ENCODE results near the gene PARD6A. TPM values are rescaled to one million over a fixed set of nuclear protein-coding genes. Genes with fewer than 3 reads are reported as not detected.
A peak's percentile ranks its signal among the peaks of the same experiment; 100 is the strongest.

PARD6A gene
- total and polyA plus RNA-seq, 2 of the 13 experiments (the other 11 are each of a cell fraction or from before 2014, with no cell fraction given) = 3.5 to 4.3 TPM

GRCh38 chr16:67667817-67668494, 7.2 kb downstream of the PARD6A start (continued):
- TF ChIP-seq ZBTB4 (CRISPR knock-in tag; IDR thresholded peaks at IDR 0.05; ENCODE audit: borderline replicate concordance) (0 out of 2 replicates have a peak, but pooled peaks have one; percentile 16), KDM3A (CRISPR knock-in tag; IDR thresholded peaks at IDR 0.05; ENCODE audit: low read depth) (peak; percentile 60; the same call in 1 of the 2 replicates), MAX (IDR thresholded peaks at IDR 0.05) (peak; percentile 70; the same call in 1 of the 2 replicates), ZNF777 (CRISPR knock-in tag; IDR thresholded peaks at IDR 0.05) (peak; percentile 50; the same call in 1 of the 2 replicates), FIP1L1 (IDR thresholded peaks at IDR 0.05; ENCODE audit: borderline replicate concordance, insufficient read depth, low read depth, low read length) (no peak), ZBTB25 (CRISPR knock-in tag; IDR thresholded peaks at IDR 0.05) (peak; percentile 70; the same call in 1 of the 2 replicates), ZFP36 (IDR thresholded peaks at IDR 0.05; ENCODE audit: borderline replicate concordance, low read depth, low read length, partially characterized antibody) (no peak), ZNF577 (CRISPR knock-in tag; IDR thresholded peaks at IDR 0.05; ENCODE audit: borderline replicate concordance, low read depth) (no peak), ZNF790 (CRISPR knock-in tag; IDR thresholded peaks at IDR 0.05; ENCODE audit: borderline replicate concordance) (no peak), SUZ12 (IDR thresholded peaks at IDR 0.05; ENCODE audit: low read depth, low read length) (no peak), ZNF619 (CRISPR knock-in tag; IDR thresholded peaks at IDR 0.05) (peak; percentile 88; the same call in 1 of the 2 replicates), ZNF678 (CRISPR knock-in tag; IDR thresholded peaks at IDR 0.05) (peak; percentile 83; the same call in 1 of the 2 replicates), RFX3 (CRISPR knock-in tag; IDR thresholded peaks at IDR 0.05) (no peak), ZMAT3 (CRISPR knock-in tag; conservative IDR thresholded peaks at IDR 0.05) (peak; percentile 73; the same call in 1 of the 2 replicates), ZNF83 (CRISPR knock-in tag; IDR thresholded peaks at IDR 0.05; ENCODE audit: borderline replicate concordance) (no peak; the same call in 1 of the 2 replicates), ZNF276 (CRISPR knock-in tag; IDR thresholded peaks at IDR 0.05; ENCODE audit: low read depth) (peak; percentile 82; the same call in 1 of the 2 replicates), TRIM24 (CRISPR knock-in tag; IDR thresholded peaks at IDR 0.05) (no peak), UBTF (CRISPR knock-in tag; IDR thresholded peaks at IDR 0.05) (peak; percentile 83), ZNF143 (CRISPR knock-in tag; IDR thresholded peaks at IDR 0.05) (peak; percentile 78), TP53 (CRISPR knock-in tag; conservative IDR thresholded peaks at IDR 0.05) (no peak), SCMH1 (CRISPR knock-in tag; IDR thresholded peaks at IDR 0.05; ENCODE audit: borderline replicate concordance) (no peak)

Measured in HepG2 (cell line).